HepG2 (cell line): Measurements from ENCODE around the gene MYO5A. TPM values are rescaled to one million over a fixed set of nuclear protein-coding genes. Genes with fewer than 3 reads are reported as not detected.

Source experiments
- ATAC-seq: fragments of 200-7000 bp; cut with Tn5 transposase; 3 replicates; pipeline ENCODE4 v1.9.1; 2020; ENCODE audit warnings: mild to moderate bottlenecking, moderate library complexity
- BruUV-seq: library from RNA; stranded (reverse); fragments of 400-500 nt; replicated peaks from 2 replicates; lab custom pipeline; 2021; lab: Mats Ljungman, UMichigan
- CTCF ChIA-PET: fragments of 300-600 bp; formaldehyde crosslinking; extraction: SDS; loops from one replicate; lab custom pipeline; 2021; ENCODE audit warnings: low total read pairs, inconsistent platforms, low intra/inter-chr PET ratio; lab: Yijun Ruan, JAX
- POLR2A ChIA-PET: fragments of 350-600 bp; sonication (Branson Sonifier 250); formaldehyde crosslinking; loops from one replicate; lab custom pipeline; 2020; ENCODE audit warnings: antibody characterized with exemption, inconsistent platforms; lab: Yijun Ruan, JAX
- DNase-seq: peaks from one replicate; pipeline ENCODE4 v3.0.0-alpha.2; 2015; ENCODE audit warnings: low spot score
- FAIRE-seq: peaks from 3 replicates; lab custom pipeline; 2011; peaks lifted over from hg19 to GRCh38; lab: Jason Lieb, UNC
- H2AFZ ChIP-seq: one replicate; pipeline ENCODE4 v1.6.1; 2011; ENCODE audit warnings: low read length, inconsistent platforms
- H3K27ac ChIP-seq: fragments of 300-600 bp; 3 replicates; pipeline ENCODE4 v1.8.0; 2011; ENCODE audit warnings: mixed run types, mild to moderate bottlenecking, mixed read lengths, low read length, inconsistent platforms; ENCODE audit not compliant: insufficient read depth; ENCODE audit errors: extremely low read length
- H3K27me3 ChIP-seq, 2 experiments: fragments of 200-600 bp in 1 of 2; 2 replicates in 1 of 2; 3 replicates in 1 of 2; pipeline versions ENCODE4 v1.6.0 to v1.8.0; 2011; ENCODE audit warnings: low read length in 2 of 2, mild to moderate bottlenecking in 2 of 2, moderate library complexity in 2 of 2, inconsistent platforms in 1 of 2; ENCODE audit not compliant: insufficient read depth in 2 of 2, control insufficient read depth in 1 of 2
- H3K36me3 ChIP-seq, 2 experiments: fragments of 200-600 bp in 1 of 2; replicated peaks in 1 of 2; 2 replicates in 1 of 2; 3 replicates in 1 of 2; pipeline versions ENCODE4 v1.5.1 to v1.8.0; 2011; ENCODE audit warnings: low read length in 2 of 2, inconsistent platforms in 1 of 2; ENCODE audit not compliant: insufficient read depth in 2 of 2, control insufficient read depth in 1 of 2
- H3K4me1 ChIP-seq: 2 replicates; pipeline ENCODE4 v1.5.1; 2012; ENCODE audit warnings: low read length, inconsistent platforms; ENCODE audit not compliant: insufficient read depth
- H3K4me2 ChIP-seq: 2 replicates; pipeline ENCODE4 v1.6.0; 2011; ENCODE audit warnings: low read depth, low read length, inconsistent platforms
- H3K4me3 ChIP-seq, 3 experiments: fragments of 200-600 bp in 1 of 3; sonication (generic), shearing (Covaris generic) in 1 of 3; replicated peaks in 1 of 3; 2 replicates each; pipeline ENCODE4 v1.5.1; 2011 to 2016; ENCODE audit warnings: low read length in 3 of 3, inconsistent platforms in 2 of 3, low read depth in 2 of 3, mild to moderate bottlenecking in 2 of 3, control low read depth in 1 of 3, mixed read lengths in 1 of 3; ENCODE audit not compliant: insufficient read depth in 1 of 3
- H3K79me2 ChIP-seq: one replicate; pipeline ENCODE4 v1.6.1; 2011; ENCODE audit warnings: low read length, inconsistent platforms; ENCODE audit not compliant: insufficient read depth
- H3K9ac ChIP-seq: 2 replicates; pipeline ENCODE4 v1.6.0; 2011; ENCODE audit warnings: mild to moderate bottlenecking, low read depth, low read length, inconsistent platforms; ENCODE audit not compliant: insufficient read depth
- H3K9me3 ChIP-seq: 2 replicates; pipeline ENCODE4 v1.5.1; 2012; ENCODE audit warnings: mild to moderate bottlenecking, low read length
- H4K20me1 ChIP-seq: 2 replicates; pipeline ENCODE4 v1.6.0; 2011; ENCODE audit warnings: inconsistent platforms, mild to moderate bottlenecking, low read length, moderate library complexity; ENCODE audit not compliant: insufficient read depth
- DNMT1 ChIP-seq: sonication (generic); formaldehyde crosslinking; IDR thresholded peaks from 2 replicates; pipeline ENCODE4 v1.5.1; 2020; ENCODE audit warnings: mild to moderate bottlenecking, missing genetic modification reagents
- MAZ ChIP-seq, 2 experiments: sonication (generic) in 1 of 2; formaldehyde crosslinking in 1 of 2; IDR thresholded peaks; 2 replicates each; pipeline versions ENCODE4 v1.5.0 to v1.6.1; 2012 to 2020; ENCODE audit warnings: low read depth in 2 of 2, mild to moderate bottlenecking in 2 of 2, borderline replicate concordance in 1 of 2, improper control_type of control experiment in 1 of 2, low read length in 1 of 2, missing genetic modification reagents in 1 of 2, moderate library complexity in 1 of 2
- PLRG1 ChIP-seq: fragments of 450-650 bp; conservative IDR thresholded peaks from 2 replicates; pipeline ENCODE4 v1.6.1; 2016
- PRPF4 ChIP-seq: fragments of 200-400 bp; formaldehyde crosslinking; IDR thresholded peaks from 2 replicates; pipeline ENCODE4 v1.6.1; 2016; ENCODE audit warnings: low read length, low read depth; ENCODE audit not compliant: poor library complexity, severe bottlenecking
- SMAD1 ChIP-seq: sonication (generic); formaldehyde crosslinking; IDR thresholded peaks from 2 replicates; pipeline ENCODE4 v1.4.0; 2020; ENCODE audit warnings: missing genetic modification reagents, low read depth, mild to moderate bottlenecking, borderline replicate concordance
- ZNF234 ChIP-seq: sonication (generic); formaldehyde crosslinking; conservative IDR thresholded peaks from 2 replicates; pipeline ENCODE4 v1.5.1; 2020; ENCODE audit warnings: mild to moderate bottlenecking, missing genetic modification reagents
- ZNF24 ChIP-seq: fragments of 450-650 bp; IDR thresholded peaks from 2 replicates; pipeline ENCODE4 v1.6.1; 2017; ENCODE audit warnings: antibody characterized with exemption, mild to moderate bottlenecking
- ZNF546 ChIP-seq: sonication (generic); formaldehyde crosslinking; conservative IDR thresholded peaks from 2 replicates; pipeline ENCODE4 v1.8.1; 2023; ENCODE audit warnings: mild to moderate bottlenecking, missing genetic modification reagents
- ZNF557 ChIP-seq: sonication (generic); formaldehyde crosslinking; IDR thresholded peaks from 2 replicates; pipeline ENCODE4 v1.4.0; 2020; ENCODE audit warnings: missing genetic modification reagents
- ZNF619 ChIP-seq: sonication (generic); formaldehyde crosslinking; IDR thresholded peaks from 2 replicates; pipeline ENCODE4 v1.4.0; 2020; ENCODE audit warnings: mild to moderate bottlenecking, missing genetic modification reagents
- ZNF644 ChIP-seq: IDR thresholded peaks from 2 replicates; pipeline ENCODE4 v1.6.1; 2016; ENCODE audit warnings: low read depth
- ZNF761 ChIP-seq: sonication (generic); formaldehyde crosslinking; conservative IDR thresholded peaks from 2 replicates; pipeline ENCODE4 v1.4.0; 2020; ENCODE audit warnings: mild to moderate bottlenecking, missing genetic modification reagents
- in situ Hi-C: cut with HindIII; loops from 2 replicates; pipeline ENCODE4 v1.10.0; 2017; ENCODE audit warnings: low pct_unique_long_range_greater_than_20kb; ENCODE audit not compliant: extremely low pct_ligation_motif_present
- intact Hi-C: fragments of 100-400 bp; cut with micrococcal nuclease; formaldehyde crosslinking; loops from one replicate; pipeline ENCODE4 v1.10.0; 2022; ENCODE audit not compliant: unreplicated experiment
- polyA plus RNA-seq, 8 experiments: library from polyadenylated mRNA; depleted of rRNA in 3 of 8; stranded (reverse) in 7 of 8; unstranded in 1 of 8; fragments of >200 nt; fragmentation: Illumina TruSeq in 4 of 8; extraction: Trizol in 4 of 8; gene quantifications; 2 replicates each; pipeline versions ENCODE4 v1.2.1 to v1.2.3, GENCODE V29; 2011 to 2016; ENCODE audit warnings: low read depth in 4 of 8, missing spikeins in 1 of 8, mixed read lengths in 1 of 8; ENCODE audit not compliant: insufficient read depth in 1 of 8
- total RNA-seq, 5 experiments: library from RNA; depleted of rRNA; stranded (reverse); fragments of >200 nt; fragmentation: Illumina TruSeq; extraction: Trizol; gene quantifications; 2 replicates each; pipeline ENCODE4 v1.2.3, GENCODE V29; 2016; ENCODE audit warnings: low read depth in 1 of 5
- TF ChIP-seq, protein P1 (sequence below): sonication (generic); formaldehyde crosslinking; IDR thresholded peaks from 2 replicates; pipeline ENCODE4 v1.4.0; 2020; ENCODE audit warnings: missing genetic modification reagents, borderline replicate concordance

MYO5A gene
- total and polyA plus RNA-seq, 2 of the 13 experiments (the other 11 are each of a cell fraction or from before 2014, with no cell fraction given), result 2.8 to 4.8 TPM

DNA sequence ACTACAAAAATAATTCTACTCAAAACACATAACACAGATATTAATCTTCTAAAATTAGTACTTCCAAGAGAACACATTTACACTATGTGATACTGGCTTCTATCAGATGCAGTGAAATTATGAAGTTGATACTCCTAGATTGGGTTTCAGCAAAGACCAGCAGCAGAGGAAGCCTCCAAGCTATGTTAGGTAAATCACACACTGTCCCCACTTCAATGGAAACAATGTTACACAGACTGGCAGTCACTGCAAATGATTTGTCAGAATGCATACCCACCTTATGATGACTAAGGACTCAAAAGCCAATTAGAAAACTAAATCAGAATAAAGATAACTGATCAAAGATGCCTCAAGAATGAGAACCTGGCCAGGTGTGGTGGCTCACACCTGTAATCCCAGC, 143.0 kb downstream of the MYO5A start:
- Histone ChIP-seq H3K27ac (no peak overlapping the region), H3K79me2 (no peaks in the 10 kb centered on the region), H2AFZ (no peak overlapping the region), H3K4me1 (no peaks in the 10 kb centered on the region), H3K9ac (no peak overlapping the region), H4K20me1 (no peaks in the 10 kb centered on the region), H3K4me2 (no peak overlapping the region), H3K9me3 (no peaks in the 10 kb centered on the region), H3K4me3 (no peak overlapping the region), H3K27me3 (no peaks in the 10 kb centered on the region), H3K36me3 (no peaks in the 10 kb centered on the region)
- ChIA-PET CTCF (no interaction called here), POLR2A (no interaction called here)
- ATAC-seq (no peak), FAIRE-seq (no peak), DNase-seq (no peak)
- intact Hi-C loops, result no loop called here
- in situ Hi-C loops, result no loop called here
- TF ChIP-seq ZNF234 (CRISPR knock-in tag) (no peak), PRPF4 (no peak), ZNF546 (CRISPR knock-in tag) (no peak), DNMT1 (CRISPR knock-in tag) (no peak), SMAD1 (no peak), ZNF644 (CRISPR knock-in tag) (no peak), MAZ (IDR thresholded peaks at IDR 0.05; ENCODE audit: borderline replicate concordance, low read depth, low read length) (no peak), MAZ (CRISPR knock-in tag; IDR thresholded peaks at IDR 0.05; ENCODE audit: low read depth) (no peak), ZNF557 (CRISPR knock-in tag) (no peak), ZNF761 (CRISPR knock-in tag) (no peak), ZNF24 (no peak), PLRG1 (no peak), ZNF619 (no peak)
- TF ChIP-seq, protein P1, sequence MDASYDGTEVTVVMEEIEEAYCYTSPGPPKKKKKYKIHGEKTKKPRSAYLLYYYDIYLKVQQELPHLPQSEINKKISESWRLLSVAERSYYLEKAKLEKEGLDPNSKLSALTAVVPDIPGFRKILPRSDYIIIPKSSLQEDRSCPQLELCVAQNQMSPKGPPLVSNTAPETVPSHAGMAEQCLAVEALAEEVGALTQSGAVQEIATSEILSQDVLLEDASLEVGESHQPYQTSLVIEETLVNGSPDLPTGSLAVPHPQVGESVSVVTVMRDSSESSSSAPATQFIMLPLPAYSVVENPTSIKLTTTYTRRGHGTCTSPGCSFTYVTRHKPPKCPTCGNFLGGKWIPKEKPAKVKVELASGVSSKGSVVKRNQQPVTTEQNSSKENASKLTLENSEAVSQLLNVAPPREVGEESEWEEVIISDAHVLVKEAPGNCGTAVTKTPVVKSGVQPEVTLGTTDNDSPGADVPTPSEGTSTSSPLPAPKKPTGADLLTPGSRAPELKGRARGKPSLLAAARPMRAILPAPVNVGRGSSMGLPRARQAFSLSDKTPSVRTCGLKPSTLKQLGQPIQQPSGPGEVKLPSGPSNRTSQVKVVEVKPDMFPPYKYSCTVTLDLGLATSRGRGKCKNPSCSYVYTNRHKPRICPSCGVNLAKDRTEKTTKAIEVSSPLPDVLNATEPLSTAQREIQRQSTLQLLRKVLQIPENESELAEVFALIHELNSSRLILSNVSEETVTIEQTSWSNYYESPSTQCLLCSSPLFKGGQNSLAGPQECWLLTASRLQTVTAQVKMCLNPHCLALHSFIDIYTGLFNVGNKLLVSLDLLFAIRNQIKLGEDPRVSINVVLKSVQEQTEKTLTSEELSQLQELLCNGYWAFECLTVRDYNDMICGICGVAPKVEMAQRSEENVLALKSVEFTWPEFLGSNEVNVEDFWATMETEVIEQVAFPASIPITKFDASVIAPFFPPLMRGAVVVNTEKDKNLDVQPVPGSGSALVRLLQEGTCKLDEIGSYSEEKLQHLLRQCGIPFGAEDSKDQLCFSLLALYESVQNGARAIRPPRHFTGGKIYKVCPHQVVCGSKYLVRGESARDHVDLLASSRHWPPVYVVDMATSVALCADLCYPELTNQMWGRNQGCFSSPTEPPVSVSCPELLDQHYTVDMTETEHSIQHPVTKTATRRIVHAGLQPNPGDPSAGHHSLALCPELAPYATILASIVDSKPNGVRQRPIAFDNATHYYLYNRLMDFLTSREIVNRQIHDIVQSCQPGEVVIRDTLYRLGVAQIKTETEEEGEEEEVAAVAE (CRISPR knock-in tag), result no peak
- BruUV-seq, result no TSS peak
